GDM1 (cell line): Measurements from ENCODE around the gene MBNL1.
"Not testable (repeated sequence)": the region's sequence is repeated elsewhere in the genome, so short reads cannot be mapped to it uniquely, and the experiment has no call there.

Experiments
- DNase-seq: peaks from one replicate; lab custom pipeline; 2025; lab: John Stamatoyannopoulos, UW

Gene MBNL1

DNA sequence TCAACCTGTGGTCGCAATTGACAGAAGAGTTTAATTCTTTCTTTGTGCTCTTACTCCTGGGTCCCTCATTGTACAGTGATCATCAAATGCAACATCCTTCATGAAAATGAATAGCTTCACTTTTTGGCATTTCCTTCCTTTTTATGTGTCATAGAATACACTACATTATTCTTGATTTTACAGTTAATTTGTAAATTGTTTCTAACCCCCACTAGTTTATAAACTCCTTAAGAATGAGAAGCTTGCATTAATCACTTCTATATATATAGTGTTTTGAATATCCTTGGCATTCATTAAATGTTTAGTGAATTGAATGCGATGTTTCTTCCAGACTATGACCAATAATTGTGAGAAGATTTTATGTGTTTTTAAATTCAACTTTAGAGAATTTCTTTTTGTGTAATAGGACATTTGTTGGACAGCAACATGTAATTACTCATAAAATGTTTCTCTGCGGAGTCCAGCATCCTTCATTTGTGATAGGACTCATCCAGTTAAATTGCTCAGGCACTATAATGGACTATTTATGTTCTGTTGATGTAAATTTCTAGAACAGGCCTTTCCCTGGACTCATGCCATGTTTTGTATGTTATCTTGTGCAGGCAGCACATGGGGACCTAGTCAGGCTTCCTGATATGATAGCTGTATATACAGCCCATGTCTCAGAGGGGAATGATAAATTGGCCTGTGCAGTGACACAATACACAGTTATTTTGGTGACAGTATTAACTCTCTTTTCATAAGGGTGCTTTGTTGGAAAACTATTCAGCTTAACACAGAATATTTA is 51.3 kb downstream of the MBNL1 start:
- no peak for DNase-seq

DNA sequence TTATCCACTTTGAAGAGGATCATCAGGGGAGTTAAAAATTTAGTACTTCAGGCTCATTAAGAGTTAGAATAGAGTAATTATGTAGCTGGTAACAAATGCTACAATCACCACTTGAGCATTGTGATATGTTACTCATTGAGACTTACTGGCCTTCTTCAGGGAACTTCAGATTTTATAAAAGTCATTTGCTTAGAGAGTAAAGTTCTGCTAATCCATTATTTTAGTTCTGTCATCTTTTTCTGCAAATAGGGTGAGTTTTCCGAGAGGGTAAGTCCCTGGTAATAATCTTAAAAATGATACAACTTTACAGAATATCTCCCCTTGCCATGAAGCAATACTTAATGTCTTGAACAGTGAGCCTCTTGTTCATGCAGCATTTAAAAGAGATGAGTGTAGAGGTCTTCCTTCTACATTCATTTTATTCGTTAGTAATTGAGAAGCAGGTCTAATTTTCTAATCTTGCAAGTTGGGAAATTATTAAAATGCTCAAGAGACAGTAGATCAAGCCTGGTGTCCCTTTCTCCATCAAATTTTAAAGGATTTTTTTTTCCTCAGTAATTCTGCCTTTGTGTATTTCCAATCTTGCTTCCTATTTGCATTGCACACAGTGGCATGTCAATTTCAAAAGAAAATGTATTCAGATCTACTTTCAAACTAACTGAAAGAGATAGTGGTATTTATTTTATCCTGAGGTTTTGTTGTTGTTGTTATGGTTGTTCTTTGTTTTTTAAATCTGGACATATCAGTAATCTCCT is 52.6 kb downstream of the MBNL1 start:
- DNase-seq, result no peak

DNA sequence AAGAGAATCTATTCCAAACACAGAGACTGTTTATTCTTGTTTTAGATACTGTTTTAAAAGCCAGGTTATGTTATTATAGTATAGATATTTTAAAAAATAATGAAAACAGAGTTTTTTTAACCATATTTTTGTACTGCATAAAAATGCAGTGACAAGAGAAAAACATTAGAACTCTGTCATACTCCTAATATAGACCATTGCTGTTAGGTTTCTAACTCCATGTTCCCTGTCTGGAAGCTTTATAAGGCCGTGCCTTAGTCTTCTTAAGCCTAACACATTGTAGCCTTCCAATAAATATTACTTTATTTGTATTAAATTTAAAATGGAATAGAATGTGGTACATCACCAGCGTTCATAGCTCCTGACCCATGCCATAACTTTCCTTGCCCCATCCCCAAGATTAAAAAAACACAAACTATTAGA is 53.2 kb downstream of the MBNL1 start:
- DNase-seq, result no peak

DNA sequence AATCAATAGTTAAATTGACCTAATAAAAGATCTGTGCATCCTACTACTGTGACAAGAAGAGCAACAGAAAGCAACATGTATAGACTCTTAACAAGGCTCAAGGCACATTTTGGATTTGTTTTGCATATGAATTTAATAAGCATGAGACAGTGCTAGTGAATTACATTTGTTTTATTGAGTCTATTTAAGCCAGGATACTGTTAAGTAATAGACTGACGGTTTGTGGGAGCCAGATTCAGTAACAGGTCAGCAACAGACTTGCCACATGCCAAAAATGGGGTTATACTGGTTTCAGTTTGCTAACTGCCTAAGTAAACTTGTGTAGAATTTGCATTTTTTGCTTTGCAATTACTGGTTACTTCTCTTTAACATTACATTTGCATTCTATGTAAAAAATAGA is 54.0 kb downstream of the MBNL1 start:
- DNase-seq, result no peak

DNA sequence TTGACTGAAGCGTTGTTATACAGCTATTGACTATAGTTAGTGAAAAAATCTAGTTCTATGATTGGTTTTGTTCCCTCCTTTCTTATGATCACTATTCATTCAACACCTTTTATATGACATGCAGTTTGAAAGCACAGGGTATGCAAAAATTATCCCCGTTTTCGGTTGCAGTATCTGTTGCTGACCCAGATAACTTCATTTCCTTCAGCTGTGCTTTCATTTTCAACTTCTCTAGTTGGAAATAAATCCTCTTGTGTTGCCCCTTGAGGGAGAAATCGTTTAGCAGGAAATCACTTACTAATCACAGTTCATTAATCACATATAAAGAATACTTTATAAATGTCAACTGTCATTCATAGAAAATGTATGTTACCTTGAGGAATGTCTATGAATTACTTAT is 55.1 kb downstream of the MBNL1 start:
- DNase-seq, result no peak

DNA sequence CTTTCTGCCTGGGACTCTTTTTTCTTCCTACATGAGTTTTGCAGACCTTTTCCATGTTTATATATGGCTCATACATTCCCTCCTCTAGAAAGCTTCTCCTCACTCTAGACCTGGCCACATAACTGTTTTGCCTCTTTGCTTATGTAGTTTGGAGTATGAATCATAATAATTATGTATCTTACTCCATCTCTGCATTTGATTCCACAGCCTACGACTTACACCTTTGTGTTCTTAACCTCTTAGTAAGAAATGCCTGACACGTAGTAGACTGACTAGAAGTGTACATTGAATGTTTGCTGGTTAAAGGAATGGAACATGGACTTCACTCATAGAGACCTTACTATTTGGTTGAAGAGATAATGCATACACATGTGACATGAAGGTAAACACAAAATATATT is 56.4 kb downstream of the MBNL1 start:
- DNase-seq, result no peak

DNA sequence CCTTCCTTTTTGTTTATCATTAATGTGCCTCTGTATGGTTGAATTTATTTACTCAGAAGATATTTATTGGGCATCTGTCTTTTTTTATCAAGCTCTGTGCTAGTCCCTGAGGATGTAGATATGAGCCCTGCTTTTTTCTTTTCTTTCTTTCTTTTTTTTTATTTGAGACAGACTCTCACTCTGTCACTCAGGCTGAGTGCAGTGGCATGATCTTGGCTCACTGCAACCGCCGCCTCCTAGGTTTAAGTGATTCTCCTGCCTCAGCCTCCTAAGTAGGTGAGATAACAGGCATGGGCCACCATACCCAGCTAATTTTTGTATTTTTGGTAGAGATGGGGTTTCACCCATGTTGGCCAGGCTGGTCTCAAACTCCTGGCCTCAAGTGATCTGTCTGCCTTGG is 58.5 kb downstream of the MBNL1 start:
- DNase-seq, result no peak

DNA sequence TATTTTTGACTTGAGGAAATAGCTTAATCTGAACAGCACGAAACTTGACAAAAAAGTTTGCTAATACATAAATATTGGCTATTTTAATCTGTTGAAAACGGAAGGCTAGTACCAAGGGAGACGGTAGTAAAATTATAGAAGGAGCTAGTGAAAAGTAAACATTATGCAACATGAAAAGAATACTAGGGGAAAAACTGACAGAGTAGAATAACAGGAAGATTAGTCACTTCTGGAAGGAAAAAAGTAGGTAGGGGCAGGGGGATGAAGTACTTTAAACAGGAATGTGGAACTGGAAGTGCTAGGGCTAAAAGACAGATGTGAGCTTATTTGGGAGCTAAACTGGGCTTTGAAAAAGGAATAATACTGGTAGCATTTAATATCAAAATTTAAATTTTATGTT is 60.1 kb downstream of the MBNL1 start:
- no peak for DNase-seq

DNA sequence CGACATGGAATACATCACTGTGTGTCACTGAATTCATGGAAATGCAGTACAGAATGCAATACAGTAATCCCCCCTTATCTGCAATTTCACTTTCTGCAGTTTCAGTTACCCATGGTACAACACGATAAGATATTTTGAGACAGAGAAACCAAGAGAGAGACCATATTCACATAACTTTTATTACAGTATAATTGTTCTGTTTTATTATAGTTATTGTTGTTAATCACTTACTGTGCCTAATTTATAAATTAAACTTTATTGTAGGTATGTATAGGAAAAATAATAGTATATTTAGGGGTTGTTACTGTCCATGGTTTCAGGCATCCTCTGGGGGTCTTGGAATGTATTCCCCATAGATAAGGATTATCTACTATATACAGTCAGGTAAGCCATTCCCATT is 61.8 kb downstream of the MBNL1 start:
- DNase-seq, result no peak

DNA sequence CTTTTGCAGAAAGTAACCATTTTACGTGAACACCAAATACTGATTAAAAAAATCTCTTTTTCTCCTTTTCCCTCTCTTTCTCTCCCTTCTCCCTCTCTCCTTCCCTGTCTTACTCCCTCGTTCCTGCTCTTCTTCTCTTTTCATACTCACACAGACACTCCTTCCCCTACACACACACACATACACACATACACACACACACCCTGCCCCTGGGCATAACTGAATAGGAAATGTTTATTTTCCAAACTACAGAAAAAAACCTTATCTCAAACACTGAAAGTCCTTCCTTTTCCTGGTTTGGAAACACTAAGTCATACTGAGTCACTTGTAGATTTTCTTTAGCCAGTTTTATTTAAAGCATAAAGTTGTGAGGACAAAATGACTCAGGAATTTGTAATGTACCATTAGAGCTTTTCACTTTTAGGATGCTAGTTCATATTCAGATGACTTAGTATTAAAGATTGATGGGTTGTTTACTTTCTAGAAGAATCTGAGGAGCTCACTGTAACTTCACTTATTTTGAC is 62.4 kb downstream of the MBNL1 start:
- peak; percentile 60 for DNase-seq

DNA sequence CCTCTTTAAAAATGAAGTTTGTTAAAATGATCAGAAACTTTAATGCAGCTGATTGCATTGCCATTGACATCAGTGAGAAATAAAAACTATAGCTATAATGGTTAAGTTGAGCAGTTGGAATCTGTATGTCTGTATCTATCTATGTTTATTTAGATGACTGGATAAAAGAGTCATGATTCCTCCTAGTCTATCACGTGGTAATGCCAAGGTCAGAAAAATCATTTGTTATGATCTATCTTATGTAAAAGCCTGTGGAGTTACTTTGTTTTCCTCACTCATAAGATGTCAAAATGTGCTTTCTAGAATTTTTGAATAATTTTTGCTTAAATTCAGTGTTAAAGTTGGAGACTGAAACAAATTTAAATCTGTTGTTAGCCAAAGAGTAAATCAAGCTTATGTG is 63.3 kb downstream of the MBNL1 start:
- DNase-seq, result no peak

DNA sequence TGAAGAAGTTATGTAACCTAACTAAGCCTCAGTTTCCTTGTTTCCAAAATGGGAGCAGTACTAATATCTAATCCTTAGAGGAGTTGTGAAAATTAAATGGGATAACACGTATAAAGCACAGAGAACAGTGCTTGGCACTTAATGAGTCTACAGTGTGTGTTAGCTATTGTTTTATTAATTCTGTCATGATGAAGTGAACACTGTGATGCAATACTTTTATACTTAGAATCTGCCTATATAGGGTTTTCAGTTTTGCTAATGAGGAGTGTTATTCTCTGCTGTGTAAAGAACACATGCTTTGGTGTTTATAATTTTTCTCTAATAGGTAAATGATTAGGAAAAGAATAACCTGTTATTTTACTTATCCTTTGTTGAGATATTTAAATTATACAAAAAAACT is 65.2 kb downstream of the MBNL1 start:
- no peak for DNase-seq

DNA sequence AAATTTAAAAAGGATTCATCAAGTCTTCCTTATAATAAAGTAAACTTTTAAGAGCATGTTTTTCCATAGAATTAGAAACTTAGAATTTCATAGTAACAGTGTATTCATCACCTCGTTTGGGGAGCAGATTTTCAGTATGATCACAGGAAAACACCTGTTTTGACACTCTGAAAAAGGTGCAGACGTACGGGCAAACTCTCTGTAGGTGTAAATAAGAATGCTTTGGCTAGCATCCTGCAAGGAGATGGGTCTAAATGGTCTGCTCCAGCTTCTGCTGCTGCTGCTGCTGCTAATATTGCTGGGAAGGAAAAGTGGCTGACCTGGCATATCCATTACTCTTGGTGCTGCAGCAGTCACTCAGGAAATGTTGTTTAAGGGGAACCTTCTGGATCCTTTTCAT is 66.0 kb downstream of the MBNL1 start:
- DNase-seq, result no peak

DNA sequence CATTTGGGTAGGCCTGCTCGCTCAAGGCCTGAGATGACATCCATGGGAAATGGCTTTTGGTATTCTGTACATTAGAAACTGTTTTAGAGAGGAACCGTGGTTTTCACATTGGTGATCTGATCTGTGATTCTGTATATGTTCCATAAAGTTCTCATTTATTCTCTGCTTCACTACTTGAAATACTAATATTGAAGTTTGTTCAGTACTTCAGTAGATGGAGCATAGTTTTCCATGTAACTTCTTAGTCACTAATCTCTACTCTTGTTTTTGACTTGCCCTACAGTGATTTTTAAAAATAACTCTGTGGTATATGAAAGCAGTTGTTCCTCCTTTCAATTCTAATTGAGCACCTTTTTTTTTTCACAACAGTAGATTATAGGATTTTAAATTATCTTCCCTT is 66.5 kb downstream of the MBNL1 start:
- DNase-seq, result no peak

DNA sequence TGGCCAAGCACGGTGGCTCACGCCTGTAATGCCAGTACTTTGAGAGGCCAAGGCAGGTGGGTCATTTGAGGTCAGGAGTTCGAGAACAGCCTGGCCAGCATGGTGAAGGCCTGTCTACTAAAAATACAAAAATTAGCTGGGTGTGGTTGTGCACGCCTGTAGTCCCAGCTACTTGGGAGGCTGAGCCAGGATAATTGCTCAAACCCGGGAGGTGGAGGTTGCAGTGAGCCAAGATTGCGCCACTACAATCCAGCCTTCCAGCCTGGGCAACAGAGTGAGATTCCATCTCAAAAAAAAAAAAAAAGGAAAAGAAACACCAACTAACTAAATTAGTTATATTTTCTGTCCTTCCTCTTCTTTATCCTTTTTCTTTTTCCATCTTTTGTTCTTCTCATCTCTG is 68.6 kb downstream of the MBNL1 start:
- not testable (repeated sequence) for DNase-seq

DNA sequence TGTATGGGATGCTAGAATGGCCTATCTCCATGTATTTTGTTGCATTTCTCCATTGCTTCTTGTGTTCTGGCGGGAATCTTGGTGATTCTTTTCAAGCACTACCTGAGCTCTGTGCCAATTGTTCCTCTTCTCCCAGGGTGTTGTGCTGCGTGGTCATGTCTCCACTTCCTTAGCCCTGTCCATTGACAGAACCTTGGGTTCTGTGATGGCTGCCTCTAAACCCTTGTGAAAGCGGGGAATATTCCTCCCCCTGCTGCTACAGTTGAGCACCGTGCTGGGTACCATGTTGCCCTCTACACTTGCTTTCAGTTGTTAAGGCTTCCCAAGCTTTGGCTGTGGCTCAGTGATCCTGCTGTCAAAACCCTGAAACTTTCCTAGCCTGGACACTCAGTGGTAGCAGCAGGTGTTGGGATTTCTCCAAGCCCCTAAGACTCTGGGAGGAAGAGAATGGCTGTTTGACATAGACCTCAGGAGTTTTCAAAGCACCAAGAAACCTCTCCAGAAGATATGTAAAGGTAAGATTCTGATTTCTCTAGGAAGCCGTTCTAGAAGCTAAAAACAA is 69.5 kb downstream of the MBNL1 start:
- no peak for DNase-seq

DNA sequence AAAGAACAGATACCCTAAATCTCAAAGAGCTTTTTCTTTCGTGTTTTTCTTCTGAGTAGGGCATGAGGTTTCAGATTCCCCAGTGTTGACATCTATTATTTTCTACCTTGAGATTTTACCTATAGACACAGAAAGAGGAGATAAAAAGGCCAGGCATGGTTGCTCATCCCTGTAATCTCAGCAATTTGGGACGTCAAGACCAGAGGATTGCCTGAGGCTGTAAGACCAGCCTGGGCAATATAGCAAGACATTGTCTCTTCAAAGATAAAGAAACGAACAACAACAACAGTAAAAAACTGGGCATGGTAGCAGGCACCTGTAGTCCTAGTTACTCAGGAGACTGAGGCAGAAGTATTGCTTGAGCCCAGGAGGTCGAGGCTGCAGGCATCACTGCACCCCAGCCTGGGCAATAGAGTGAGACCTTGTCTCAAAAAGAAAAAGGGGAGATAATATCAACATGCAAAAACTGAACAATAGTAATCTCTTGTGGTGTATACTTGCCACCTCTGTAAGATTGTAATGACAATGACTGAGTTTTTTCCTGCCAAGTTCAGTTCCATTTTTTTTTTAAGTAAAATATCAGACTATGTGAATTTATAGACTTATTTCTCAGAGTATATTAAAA is 71.3 kb downstream of the MBNL1 start:
- no peak for DNase-seq

DNA sequence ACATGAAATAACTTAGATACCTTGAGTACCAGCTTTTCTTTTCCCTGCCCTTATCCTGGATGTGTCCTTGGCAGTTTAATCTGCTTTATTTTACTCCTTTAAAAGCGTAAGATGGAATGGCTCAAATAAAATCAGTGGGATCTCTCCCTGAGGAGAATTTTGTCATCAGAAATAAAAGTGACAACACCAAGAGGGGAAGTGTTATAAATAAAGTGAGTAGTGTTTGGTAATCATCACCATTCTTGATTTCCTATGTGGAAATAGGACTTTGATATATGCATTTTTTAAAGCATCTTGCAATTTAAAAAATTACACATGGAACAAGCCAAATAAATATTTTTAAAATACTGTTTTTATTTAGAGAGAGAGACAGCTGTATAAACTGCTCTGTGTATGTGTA is 76.5 kb downstream of the MBNL1 start:
- no peak for DNase-seq

DNA sequence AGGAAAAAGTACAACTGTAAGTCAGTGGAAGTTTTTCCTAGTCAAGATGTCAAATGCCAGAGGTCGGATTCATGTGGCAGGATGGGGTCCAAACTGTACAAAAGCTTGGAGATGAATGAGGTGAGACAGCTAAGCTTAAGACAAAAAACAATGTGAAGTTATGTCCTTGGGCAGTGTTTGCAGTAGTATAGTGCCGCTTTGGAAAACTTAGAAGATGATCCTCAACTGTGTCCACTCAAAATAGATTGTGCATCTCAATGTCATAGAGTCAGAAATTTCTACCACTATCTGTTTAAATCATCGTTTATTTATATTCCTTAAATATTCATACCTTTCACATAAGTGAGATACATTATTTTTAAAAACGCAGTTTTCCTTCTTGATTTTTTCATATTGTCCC is 77.3 kb downstream of the MBNL1 start:
- DNase-seq, result no peak

DNA sequence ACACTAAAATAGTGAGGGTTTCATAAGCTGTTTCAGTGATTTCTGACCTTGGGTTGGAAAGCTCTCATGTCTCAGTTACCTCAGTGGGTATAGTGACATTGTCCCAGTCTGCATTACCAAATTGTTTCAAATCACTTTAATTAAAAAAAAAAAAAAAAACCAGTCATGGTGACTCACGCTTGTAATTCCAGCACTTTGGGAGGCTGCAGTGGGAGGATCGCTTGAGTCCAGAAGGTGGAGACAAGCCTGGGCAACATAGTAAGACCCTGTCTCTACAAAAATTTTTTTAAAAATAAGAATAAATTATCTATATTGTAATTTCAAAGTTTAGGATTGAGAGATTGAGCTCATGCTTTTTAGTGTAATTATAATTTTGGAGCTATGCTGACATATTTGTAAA is 78.0 kb downstream of the MBNL1 start:
- DNase-seq, result no peak

DNA sequence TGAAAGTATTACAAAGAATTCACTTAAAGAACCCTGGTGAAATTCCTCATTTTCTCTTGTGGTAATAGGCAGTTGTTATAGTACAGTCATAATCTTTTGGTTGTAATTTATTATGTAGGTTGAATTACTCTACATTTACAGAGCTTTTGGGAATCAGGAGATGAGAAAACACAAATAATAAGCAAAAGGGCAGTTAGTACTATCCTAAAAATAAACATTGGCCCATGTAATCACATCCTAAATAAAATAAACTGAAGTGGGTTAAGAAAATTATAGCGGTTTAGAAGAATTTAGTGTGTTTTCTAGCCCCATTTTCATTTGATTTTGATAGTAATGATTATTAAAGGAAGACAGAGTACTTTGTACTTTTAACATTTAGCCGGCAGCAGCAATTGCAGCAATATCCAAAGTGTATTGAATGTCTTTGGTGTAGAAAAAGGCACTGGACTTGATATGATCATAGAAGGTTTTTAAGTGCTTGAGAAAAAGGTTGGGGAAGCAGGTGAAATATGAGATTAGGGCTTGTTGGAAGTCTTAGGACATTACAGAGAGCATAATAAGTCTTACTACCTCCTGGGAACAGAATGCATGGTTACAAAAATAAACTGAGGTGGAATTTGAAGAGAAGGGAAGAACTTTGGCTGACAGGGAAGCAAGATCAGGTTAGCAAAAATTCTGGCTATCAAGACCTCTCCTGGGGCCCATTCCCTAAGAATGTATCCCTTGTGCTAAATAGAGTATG is 79.9 kb downstream of the MBNL1 start:
- DNase-seq, result no peak

DNA sequence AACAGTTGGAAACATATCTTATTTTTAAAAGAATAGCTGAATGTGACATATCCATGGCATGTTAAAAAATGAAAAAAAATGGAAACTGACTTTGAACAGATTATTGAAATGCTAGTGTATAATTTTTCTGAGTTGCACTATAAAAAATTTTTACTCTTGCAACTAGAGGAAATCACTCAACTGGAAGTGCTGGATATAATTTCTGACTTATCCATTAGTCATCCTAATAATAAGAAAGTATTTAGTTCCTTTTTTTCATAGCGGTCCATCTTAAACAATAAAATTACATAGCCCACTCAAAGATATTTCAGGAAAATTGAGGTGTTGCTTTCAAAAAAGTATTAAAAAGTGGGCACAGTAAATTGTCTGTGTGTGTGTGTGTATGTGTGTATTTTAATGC is 80.7 kb downstream of the MBNL1 start:
- no peak for DNase-seq
